Esophagus muscularis mucosa (tissue), 4 donors: ENCODE measurements around the gene USHBP1.

Experiments used
- CTCF ChIP-seq, 3 experiments: fragments of 200-600 bp in 2 of 3; fragments of 450-650 bp in 1 of 3; sonication (generic) in 2 of 3; IDR thresholded peaks; one replicate each; pipeline ENCODE4 v1.5.1; 2017 to 2019; ENCODE audit warnings: antibody characterized with exemption in 3 of 3, mild to moderate bottlenecking in 2 of 3, moderate library complexity in 1 of 3
- EP300 ChIP-seq: sonication (generic); formaldehyde crosslinking; IDR thresholded peaks from one replicate; pipeline ENCODE4 v1.6.1; 2017; ENCODE audit warnings: antibody characterized with exemption
- POLR2A ChIP-seq: fragments of 450-650 bp; IDR thresholded peaks from one replicate; pipeline ENCODE4 v1.6.1; 2017; ENCODE audit warnings: antibody characterized with exemption, moderate library complexity, mild to moderate bottlenecking, low read depth
- POLR2AphosphoS5 ChIP-seq, 2 donors: sonication (generic); formaldehyde crosslinking; IDR thresholded peaks; one replicate each; pipeline ENCODE4 v1.6.1; 2017; ENCODE audit warnings: antibody characterized with exemption in 2 of 2

DNA sequence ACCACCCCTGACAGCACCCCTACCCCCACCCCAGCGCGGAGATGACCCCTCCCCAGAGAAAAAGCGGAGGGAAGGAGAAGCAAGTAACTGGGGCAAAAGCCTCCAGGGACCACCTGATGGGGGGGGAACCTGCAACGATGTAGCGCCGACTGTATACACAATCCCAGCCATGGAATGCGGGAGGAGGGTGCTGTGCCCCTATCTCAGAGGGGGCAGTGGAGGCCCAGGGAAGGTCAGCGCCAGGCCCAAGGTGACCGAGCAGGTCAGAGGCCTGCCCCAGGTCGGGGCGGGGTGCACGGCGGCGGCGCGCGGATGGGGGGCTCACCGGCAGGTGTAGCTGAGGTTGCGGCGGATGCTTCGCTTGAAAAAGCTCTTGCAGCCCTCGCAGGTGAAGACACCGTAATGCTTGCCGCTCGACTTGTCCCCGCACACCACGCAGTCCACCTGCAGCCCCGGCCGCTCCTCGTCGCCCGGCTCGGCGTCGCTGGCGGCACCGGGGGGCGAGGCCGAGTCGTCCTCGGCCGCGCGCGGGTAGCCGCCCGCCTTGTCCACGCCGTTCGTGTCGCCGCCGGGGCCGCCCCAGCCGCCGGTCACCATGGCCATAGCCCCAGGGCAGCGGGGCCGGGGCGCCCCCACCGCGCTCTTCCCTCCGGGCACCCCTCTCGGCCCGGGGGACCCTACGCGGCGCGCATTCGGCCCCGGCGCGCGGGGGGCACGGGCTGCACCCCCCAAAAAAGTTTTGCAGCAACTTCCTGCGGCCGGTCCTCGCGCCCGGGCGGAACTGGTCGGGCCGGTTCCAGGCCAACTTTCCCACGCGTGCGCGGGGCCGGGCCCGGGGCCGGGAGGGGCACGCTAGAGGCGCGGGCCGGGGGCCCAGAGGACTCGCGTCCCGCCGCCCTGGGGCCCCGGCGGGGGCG lies 19.7 kb downstream of the USHBP1 start:
- no peak for TF ChIP-seq CTCF (IDR thresholded peaks at IDR 0.05)
- no peak for TF ChIP-seq POLR2AphosphoS5 (IDR thresholded peaks at IDR 0.05)
- TF ChIP-seq POLR2A = no peak
- TF ChIP-seq EP300 = no peak
